ENCODE measurements around the gene EWSR1.
A peak's percentile ranks its signal among the peaks of the same experiment; 100 is the strongest.

EWSR1 gene

DNA sequence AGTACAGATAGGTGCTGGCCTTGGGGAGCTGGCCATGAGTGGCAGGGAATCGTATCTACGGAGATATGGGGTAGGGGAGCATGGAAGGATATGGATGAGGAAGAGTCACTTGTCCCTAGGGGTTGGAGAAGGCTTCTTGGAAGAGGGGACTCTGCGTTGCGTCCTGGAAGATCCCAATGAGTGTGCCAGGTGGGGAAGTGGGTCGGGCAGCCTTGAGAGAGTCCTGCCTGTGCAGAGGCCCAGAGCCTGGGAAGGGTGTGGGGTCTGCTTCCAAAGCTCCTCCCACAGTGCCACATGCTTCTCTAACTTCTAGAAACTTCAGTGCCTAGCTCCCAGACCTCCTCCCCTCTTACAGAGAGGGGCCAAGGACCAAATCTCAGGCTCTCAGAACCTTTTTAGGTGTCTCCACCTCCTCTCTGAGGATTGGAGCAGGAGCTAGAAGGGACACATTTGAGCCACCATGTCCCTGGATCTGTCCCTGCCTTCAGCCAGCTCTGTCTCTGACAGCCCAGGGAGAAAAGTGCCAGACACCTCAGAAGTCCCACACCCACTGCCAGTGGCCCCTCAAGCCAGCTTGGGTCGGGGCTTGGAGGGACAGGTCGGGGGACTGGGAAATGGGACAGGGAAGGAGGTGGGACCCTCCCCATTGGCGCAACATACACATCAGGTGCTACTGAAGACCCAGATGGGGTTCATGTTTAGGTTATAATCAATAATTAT lies 11.3 kb upstream of the EWSR1 start:
- no peaks in the 10 kb centered on the region for H3K4me1 Mint-ChIP-seq
- no peaks in the 10 kb centered on the region for H3K27me3 Mint-ChIP-seq
- H3K36me3 Mint-ChIP-seq (ENCODE audit: insufficient read depth) = peaks cover 4% of the 10 kb centered on the region
- H3K4me3 Mint-ChIP-seq = no peak overlapping the region
- H3K9me3 Mint-ChIP-seq = no peaks in the 10 kb centered on the region
- no peak overlapping the region for H3K27ac Mint-ChIP-seq (ENCODE audit: low read depth)
- no peak for ATAC-seq (replicated peaks; ENCODE audit: extremely low read depth, poor library complexity, severe bottlenecking)
- DNase-seq (ENCODE audit: low spot score in 2 of 2) = no peak

DNA sequence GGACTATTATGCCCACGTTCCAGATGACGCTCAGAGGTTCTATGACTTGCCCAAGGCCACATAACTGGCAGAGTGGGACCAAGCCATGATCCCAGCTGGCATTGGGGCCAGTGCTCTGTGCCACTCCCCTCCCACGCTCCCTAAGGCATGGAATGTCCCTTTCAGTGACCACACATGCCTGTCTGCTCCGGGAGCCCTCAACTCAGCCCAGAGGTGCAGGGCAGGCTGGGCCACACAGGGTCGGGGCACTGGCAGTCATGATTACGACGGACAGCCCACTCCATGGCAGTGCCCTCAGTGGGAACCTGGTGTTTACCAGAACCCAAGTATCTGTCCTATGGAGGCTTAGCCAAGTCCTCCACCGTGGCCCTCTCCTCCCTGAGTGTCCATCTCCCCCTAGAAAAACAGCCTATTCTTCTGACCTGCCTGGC lies 10.3 kb upstream of the EWSR1 start:
- ATAC-seq (replicated peaks; ENCODE audit: extremely low read depth, poor library complexity, severe bottlenecking) = no peak
- Mint-ChIP-seq H3K4me1 (no peaks in the 10 kb centered on the region), H3K27ac (ENCODE audit: low read depth) (no peak overlapping the region), H3K27me3 (no peaks in the 10 kb centered on the region), H3K4me3 (no peak overlapping the region), H3K36me3 (ENCODE audit: insufficient read depth) (peaks cover 4% of the 10 kb centered on the region), H3K9me3 (no peaks in the 10 kb centered on the region)
- DNase-seq (ENCODE audit: low spot score in 2 of 2) = no peak

DNA sequence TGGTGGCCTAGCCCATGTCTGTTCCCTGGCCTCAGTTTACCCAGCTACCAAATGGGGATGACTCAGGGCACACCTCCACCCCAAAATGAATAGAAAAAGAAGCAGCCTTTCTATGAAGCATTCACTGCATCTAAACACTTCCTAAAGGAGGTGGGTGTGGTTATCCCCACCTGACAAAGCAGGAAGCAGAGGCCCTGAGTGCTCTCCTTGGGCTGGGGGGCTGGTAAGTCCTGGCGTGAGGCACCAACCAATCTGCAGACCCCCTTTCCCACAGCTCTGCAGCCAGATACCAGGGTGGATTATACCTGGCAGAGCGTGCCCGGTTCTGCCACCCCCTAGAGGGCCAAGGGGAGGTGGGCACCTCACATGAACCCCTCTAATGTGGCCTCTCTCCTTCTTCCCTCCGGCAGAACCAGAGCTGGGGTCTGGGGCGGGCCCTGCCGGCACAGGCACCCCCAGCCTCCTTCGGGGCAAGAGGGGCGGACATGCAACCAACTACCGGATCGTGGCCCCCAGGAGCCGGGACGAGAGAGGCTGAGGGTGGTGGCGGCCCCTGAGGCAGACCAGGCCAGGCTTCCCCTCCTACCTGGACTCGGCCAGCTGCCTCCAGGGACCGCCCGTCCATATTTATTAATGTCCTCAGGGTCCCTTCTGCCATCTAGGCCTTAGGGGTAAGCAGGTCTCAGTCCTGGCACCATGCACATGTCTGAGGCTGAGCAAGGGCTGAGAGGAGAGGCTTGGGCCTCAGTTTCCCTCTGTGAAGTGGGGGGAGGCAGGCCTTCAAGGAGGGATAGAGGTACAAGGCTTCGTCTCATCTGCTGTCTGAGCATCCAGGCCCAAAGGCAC lies 9.4 kb upstream of the EWSR1 start:
- Mint-ChIP-seq H3K4me3 (no peak overlapping the region), H3K36me3 (ENCODE audit: insufficient read depth) (peaks cover 7% of the 10 kb centered on the region), H3K9me3 (no peaks in the 10 kb centered on the region), H3K27me3 (no peaks in the 10 kb centered on the region), H3K27ac (ENCODE audit: low read depth) (no peak overlapping the region), H3K4me1 (no peaks in the 10 kb centered on the region)
- DNase-seq (ENCODE audit: low spot score in 2 of 2) (no peak), ATAC-seq (replicated peaks; ENCODE audit: extremely low read depth, poor library complexity, severe bottlenecking) (no peak)

DNA sequence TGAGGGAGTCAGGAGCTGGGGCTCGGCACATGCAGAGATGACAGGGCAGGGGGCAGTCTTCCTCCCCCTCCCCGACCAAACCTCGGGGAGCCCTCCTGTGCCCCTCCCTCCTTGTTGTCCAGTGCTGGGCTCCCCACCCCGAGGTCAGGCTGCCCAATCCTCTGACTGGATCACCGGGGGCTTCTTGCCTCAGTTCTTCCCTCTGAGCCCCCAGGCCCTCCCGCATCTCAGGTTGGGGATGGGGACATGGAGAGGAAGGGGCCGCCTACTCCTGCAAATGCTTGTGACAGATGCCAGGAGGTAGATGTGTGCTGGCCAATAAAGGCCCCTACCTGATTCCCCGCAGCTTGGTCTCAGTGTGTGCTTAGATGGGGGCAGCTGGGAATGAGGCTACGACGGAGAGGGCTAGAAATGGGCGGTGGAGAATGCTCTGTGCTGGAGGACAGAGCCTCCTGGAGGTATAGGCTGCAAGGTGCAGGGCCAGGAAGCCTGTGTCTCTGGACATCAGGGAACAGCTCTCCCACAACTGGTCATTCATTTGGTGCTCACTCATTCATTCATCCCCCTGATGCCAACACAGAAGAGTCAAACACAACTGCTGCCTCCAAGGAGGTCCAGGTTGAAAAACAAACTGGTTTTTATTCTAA lies 8.7 kb upstream of the EWSR1 start:
- ATAC-seq (replicated peaks; ENCODE audit: extremely low read depth, poor library complexity, severe bottlenecking) (no peak), DNase-seq (ENCODE audit: low spot score in 2 of 2) (no peak)
- Mint-ChIP-seq H3K27me3 (no peaks in the 10 kb centered on the region), H3K4me1 (no peaks in the 10 kb centered on the region), H3K27ac (ENCODE audit: low read depth) (no peak overlapping the region), H3K9me3 (no peaks in the 10 kb centered on the region), H3K4me3 (no peak overlapping the region), H3K36me3 (ENCODE audit: insufficient read depth) (peaks cover 5% of the 10 kb centered on the region)

DNA sequence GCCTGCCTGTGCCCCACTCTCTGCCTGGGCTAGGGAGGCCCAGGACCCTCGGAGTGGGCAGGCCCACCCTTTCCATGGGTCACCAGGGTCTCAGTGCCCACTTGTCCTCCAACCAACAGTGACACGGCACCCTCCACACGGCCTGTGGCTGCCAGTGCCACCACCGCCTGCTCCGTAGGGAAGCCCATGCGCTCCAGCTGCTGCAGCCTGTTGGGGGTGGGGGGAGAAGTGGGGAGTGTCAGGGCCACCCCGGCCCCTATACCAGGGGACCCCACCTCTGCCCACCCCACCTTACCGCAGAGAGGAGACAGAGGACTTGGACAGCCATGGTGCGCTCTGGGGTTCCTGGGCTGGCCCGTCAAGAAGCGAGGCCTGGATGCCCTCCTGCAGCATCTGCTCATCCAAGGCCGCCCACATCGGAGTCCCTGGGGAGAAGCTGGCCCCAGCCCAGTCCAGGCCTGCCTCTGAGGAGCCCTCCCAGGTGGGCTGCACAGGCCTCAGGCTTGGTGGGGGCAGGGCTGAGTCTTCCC lies 8.0 kb upstream of the EWSR1 start:
- Mint-ChIP-seq H3K4me1 (no peaks in the 10 kb centered on the region), H3K36me3 (ENCODE audit: insufficient read depth) (peaks cover 7% of the 10 kb centered on the region), H3K4me3 (no peak overlapping the region), H3K9me3 (no peaks in the 10 kb centered on the region), H3K27me3 (no peaks in the 10 kb centered on the region), H3K27ac (ENCODE audit: low read depth) (no peak overlapping the region)
- ATAC-seq (replicated peaks; ENCODE audit: extremely low read depth, poor library complexity, severe bottlenecking) (no peak), DNase-seq (ENCODE audit: low spot score in 2 of 2) (no peak)

DNA sequence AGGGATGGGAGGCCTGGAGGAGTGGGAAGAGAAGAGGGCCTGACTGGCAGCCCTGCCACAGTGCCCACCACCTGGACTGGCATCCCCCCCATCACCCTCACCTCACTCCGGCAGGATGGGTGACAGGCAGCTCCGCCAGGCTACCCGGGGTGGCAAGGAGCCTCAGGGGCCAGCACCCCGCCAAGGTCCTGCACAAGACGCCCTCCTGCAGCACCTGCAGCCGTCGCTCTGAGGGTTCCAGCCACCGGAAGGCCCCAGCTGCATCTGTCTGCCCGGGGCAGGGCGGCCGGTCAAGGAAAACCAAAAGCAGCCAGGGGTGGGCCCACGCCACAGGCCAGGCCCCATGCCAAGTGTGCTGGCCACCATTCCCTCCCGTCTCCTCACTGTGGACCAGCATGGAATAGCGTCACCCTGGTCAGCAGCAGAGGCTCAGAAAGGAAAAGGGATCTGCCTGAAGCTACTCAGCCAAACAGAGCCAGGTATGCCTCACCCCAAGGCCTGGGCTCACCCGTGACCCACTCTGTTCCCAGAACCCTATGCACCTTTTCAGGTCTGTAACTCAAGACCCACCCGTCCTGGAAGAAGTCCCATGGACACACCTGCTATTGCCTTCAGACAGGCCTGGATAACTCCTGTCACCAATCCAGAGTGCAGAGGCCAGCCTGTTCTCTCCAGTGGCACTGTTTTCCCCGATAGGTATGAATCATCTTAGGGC lies 7.3 kb upstream of the EWSR1 start:
- H3K4me3 Mint-ChIP-seq = no peak overlapping the region
- ATAC-seq (replicated peaks; ENCODE audit: extremely low read depth, poor library complexity, severe bottlenecking) = no peak
- H3K27me3 Mint-ChIP-seq = no peaks in the 10 kb centered on the region
- H3K27ac Mint-ChIP-seq (ENCODE audit: low read depth) = no peak overlapping the region
- DNase-seq (ENCODE audit: low spot score in 2 of 2) = no peak
- H3K4me1 Mint-ChIP-seq = no peaks in the 10 kb centered on the region
- H3K36me3 Mint-ChIP-seq (ENCODE audit: insufficient read depth) = peaks cover 7% of the 10 kb centered on the region
- no peaks in the 10 kb centered on the region for H3K9me3 Mint-ChIP-seq

DNA sequence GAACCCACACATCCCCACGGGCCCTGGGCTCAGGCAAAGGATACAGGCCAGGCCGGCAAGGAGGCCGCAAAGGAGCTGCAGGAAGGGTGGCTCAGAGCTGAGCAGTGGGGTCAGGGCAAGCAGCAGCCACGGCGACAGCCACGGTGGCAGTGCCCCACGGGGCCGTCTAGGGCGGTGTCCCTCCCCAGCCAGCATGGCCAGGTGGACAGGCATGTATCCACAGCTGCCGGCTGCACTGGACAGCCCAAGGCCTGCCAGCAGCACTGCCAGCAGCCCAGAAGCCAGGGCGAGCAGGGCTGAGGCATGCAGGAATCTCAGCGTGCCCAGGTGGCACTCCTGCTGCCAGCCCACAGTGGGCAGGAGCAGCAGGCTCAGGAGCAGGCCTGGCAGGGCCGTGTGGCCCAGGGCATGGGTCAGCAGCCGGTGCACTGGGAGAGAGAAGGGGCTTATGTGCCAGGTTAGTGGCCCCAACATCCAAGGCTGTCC lies 4.2 kb upstream of the EWSR1 start:
- H3K36me3 Mint-ChIP-seq (ENCODE audit: insufficient read depth) = peaks cover 19% of the 10 kb centered on the region
- H3K4me3 Mint-ChIP-seq = no peak overlapping the region
- no peaks in the 10 kb centered on the region for H3K9me3 Mint-ChIP-seq
- H3K4me1 Mint-ChIP-seq = peaks cover 22% of the 10 kb centered on the region
- DNase-seq (ENCODE audit: low spot score in 2 of 2) (no peak), ATAC-seq (replicated peaks; ENCODE audit: extremely low read depth, poor library complexity, severe bottlenecking) (no peak)
- no peaks in the 10 kb centered on the region for H3K27me3 Mint-ChIP-seq
- H3K27ac Mint-ChIP-seq (ENCODE audit: low read depth) = no peak overlapping the region

DNA sequence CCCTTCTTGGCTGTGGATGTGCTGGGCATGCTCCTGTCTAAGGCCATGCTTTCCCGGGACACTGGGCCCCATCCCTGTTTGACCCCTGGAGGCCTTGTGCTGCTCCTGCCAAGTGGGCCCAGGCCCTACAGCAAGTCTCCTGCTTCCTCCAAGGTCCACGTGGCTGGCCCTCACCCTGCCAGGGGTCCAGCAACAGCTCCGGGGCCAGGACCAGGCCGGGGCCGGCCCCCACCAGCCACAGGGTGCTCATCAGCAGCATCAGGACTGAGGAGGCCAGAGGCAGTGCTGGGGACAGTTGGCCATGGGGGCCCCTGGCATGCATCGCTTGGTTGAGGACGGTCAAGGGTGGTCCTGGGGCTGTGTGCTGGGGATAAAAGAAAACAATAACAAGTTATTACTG lies 2.8 kb upstream of the EWSR1 start:
- peaks cover 36% of the 10 kb centered on the region for H3K4me1 Mint-ChIP-seq
- peaks cover 22% of the 10 kb centered on the region for H3K36me3 Mint-ChIP-seq (ENCODE audit: insufficient read depth)
- DNase-seq (ENCODE audit: low spot score in 2 of 2) = no peak
- no peaks in the 10 kb centered on the region for H3K27me3 Mint-ChIP-seq
- no peak for ATAC-seq (replicated peaks; ENCODE audit: extremely low read depth, poor library complexity, severe bottlenecking)
- no peaks in the 10 kb centered on the region for H3K9me3 Mint-ChIP-seq
- H3K27ac Mint-ChIP-seq (ENCODE audit: low read depth) = no peak overlapping the region
- H3K4me3 Mint-ChIP-seq = no peak overlapping the region

DNA sequence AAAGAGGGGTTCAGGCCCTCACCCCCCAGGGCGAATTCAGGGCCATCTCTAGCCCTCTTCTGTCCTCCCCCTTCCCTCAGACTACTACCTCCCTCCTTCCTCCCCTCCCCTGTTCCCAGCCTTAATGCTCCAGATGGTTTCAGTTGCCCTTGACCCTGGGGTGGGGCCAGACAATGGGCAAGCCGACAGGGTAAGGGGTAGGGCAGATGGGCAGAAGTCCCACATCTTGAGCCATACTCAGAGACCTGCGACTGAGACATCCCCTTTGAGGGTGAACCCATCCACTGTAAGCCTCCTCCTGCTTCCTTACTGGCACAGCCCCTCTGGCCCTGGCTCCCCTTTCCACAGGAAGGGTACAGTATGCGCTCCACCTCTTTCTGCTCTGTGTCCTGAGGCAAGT lies 2.1 kb upstream of the EWSR1 start:
- Mint-ChIP-seq H3K4me1 (peaks cover 42% of the 10 kb centered on the region), H3K4me3 (no peak overlapping the region), H3K36me3 (ENCODE audit: insufficient read depth) (peaks cover 26% of the 10 kb centered on the region), H3K9me3 (no peaks in the 10 kb centered on the region), H3K27ac (ENCODE audit: low read depth) (no peak overlapping the region), H3K27me3 (no peaks in the 10 kb centered on the region)
- ATAC-seq (replicated peaks; ENCODE audit: extremely low read depth, poor library complexity, severe bottlenecking) (no peak), DNase-seq (ENCODE audit: low spot score in 2 of 2) (no peak)

DNA sequence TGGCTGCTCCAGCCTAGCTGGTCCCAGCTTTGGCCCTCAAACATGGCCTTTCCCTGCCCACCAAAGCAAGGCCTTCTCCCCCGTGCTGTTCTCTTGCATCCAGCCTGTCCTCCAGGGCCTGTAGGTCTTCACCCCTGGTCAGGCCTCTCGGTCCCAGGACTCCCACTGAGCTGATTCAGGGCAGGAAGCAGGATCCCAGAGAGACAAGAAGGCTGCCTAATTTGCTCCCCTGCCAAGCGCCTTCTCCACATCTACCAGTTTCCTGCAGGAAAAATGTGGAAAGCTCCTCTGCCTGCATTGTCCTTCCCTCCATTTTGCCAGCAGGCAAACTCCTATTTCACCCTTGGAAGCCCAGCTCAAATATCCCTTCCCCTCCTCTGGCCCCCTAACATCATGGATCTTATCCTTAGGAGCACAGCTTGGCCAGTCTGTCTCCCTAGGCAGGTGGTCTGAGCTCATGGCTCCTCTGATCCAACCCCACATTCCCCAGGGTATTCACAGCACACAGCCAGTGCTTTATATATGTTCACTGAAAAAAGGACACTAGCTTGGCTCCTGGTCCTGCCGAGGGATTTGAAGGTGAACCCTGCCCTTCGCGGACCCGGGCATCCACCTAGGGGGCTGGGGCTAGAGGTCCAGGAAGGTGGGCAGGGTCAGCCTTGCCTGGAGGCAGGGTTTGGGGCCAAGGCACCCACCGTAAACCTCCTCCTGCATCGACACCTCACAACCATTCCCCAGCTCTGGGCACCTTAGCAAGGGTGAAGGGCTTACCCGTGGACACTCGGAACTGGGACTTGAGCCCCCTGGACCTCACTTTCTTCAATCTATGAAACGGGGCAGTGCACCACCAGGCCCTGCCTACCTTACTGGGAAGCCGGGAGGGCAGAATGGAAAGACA lies 1.3 kb upstream of the EWSR1 start:
- H3K27me3 Mint-ChIP-seq = no peaks in the 10 kb centered on the region
- peaks cover 50% of the 10 kb centered on the region for H3K4me1 Mint-ChIP-seq
- peak overlapping the region; percentile 94 for H3K4me3 Mint-ChIP-seq
- H3K27ac Mint-ChIP-seq (ENCODE audit: low read depth) = peak overlapping the region; percentile 99
- H3K36me3 Mint-ChIP-seq (ENCODE audit: insufficient read depth) = peaks cover 30% of the 10 kb centered on the region
- no peaks in the 10 kb centered on the region for H3K9me3 Mint-ChIP-seq
- DNase-seq (ENCODE audit: low spot score in 2 of 2) (no peak), ATAC-seq (replicated peaks; ENCODE audit: extremely low read depth, poor library complexity, severe bottlenecking) (no peak)

DNA sequence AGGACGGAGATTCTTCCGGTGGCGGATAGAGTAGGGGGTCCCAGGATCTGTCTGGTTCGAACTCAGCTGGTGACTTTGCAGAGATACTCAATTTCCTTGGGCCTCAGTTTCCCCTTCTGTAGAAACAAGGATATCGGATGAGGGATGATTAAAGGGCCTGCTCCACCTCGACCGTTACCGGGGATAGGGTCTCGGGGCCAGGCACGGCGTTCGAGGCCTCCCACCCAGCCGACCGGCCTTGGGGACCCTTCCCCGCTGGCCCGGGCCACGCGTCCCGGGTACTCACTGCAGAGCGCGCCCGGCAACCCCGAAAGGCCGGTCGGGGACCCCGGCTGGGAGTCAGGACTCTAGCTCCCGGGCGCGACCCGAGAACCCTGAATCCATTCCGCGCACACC lies 608 bp upstream of the EWSR1 start:
- H3K27me3 Mint-ChIP-seq = no peaks in the 10 kb centered on the region

More for the DNA sequence above, 608 bp upstream of the EWSR1 start:
- peaks cover 56% of the 10 kb centered on the region for H3K4me1 Mint-ChIP-seq
- H3K36me3 Mint-ChIP-seq (ENCODE audit: insufficient read depth) = peaks cover 37% of the 10 kb centered on the region
- H3K27ac Mint-ChIP-seq (ENCODE audit: low read depth) = peak overlapping the region; percentile 99
- peak overlapping the region; percentile 94 for H3K4me3 Mint-ChIP-seq
- DNase-seq (ENCODE audit: low spot score in 2 of 2) (no peak), ATAC-seq (replicated peaks; ENCODE audit: extremely low read depth, poor library complexity, severe bottlenecking) (peak; percentile 33)
- H3K9me3 Mint-ChIP-seq = no peaks in the 10 kb centered on the region
